K562 (cell line): ENCODE measurements around the gene KLHL22.
"Not testable (repeated sequence)": the region's sequence is repeated elsewhere in the genome, so short reads cannot be mapped to it uniquely, and the experiment has no call there.

ENCODE experiments used
- BCLAF1 ChIP-seq, 2 experiments: fragments of 450-650 bp in 1 of 2; IDR thresholded peaks; 2 replicates each; pipeline ENCODE4 v1.6.1; 2011 to 2017; ENCODE audit warnings: low read depth in 2 of 2, antibody characterized with exemption in 1 of 2, borderline replicate concordance in 1 of 2, low read length in 1 of 2, mild to moderate bottlenecking in 1 of 2, mixed read lengths in 1 of 2; ENCODE audit not compliant: control insufficient read depth in 1 of 2
- BRD4 ChIP-seq: fragments of 200-600 bp; sonication (generic); IDR thresholded peaks from 2 replicates; pipeline ENCODE4 v1.6.1; 2017; ENCODE audit warnings: inconsistent platforms
- CTCF ChIP-seq, 3 experiments: IDR thresholded peaks in 2 of 3; conservative IDR thresholded peaks in 1 of 3; 2 replicates each; pipeline ENCODE4 v1.5.1; 2011 to 2012; ENCODE audit warnings: low read length in 3 of 3, mild to moderate bottlenecking in 3 of 3, control low read depth in 2 of 3, improper control_type of control experiment in 1 of 3, inconsistent platforms in 1 of 3, low read depth in 1 of 3, mixed read lengths in 1 of 3, moderate library complexity in 1 of 3; ENCODE audit not compliant: insufficient read depth in 2 of 3
- EGR1 ChIP-seq: fragments of 450-650 bp; conservative IDR thresholded peaks from 2 replicates; pipeline ENCODE4 v1.6.1; 2017; ENCODE audit warnings: mild to moderate bottlenecking
- MTA3 ChIP-seq: fragments of 450-650 bp; formaldehyde crosslinking; IDR thresholded peaks from 2 replicates; pipeline ENCODE4 v1.6.1; 2017; ENCODE audit warnings: mild to moderate bottlenecking, borderline replicate concordance
- MTF1 ChIP-seq: fragments of 250-450 bp; sonication (Bioruptor Pico); IDR thresholded peaks from 2 replicates; pipeline ENCODE4 v1.9.0; 2021; ENCODE audit warnings: moderate library complexity, mild to moderate bottlenecking, inconsistent platforms, borderline replicate concordance
- POLR2A ChIP-seq: fragments of 450-650 bp; conservative IDR thresholded peaks from 2 replicates; pipeline ENCODE4 v1.6.1; 2016
- POLR2G ChIP-seq: fragments of 200-400 bp; formaldehyde crosslinking; IDR thresholded peaks from 2 replicates; pipeline ENCODE4 v1.6.1; 2017; ENCODE audit warnings: low read depth, mild to moderate bottlenecking, antibody characterized with exemption, low read length, moderate library complexity
- RBM14 ChIP-seq: fragments of 200-400 bp; formaldehyde crosslinking; IDR thresholded peaks from 2 replicates; pipeline ENCODE4 v1.6.1; 2018; ENCODE audit warnings: low read depth, mild to moderate bottlenecking, low read length, moderate library complexity, borderline replicate concordance; ENCODE audit not compliant: insufficient read depth
- REST ChIP-seq, 2 experiments: fragments of 450-650 bp; formaldehyde crosslinking in 1 of 2; IDR thresholded peaks; 2 replicates each; pipeline versions ENCODE4 v1.4.0 to v1.6.1; 2014 to 2020; ENCODE audit warnings: mild to moderate bottlenecking in 2 of 2, borderline replicate concordance in 1 of 2, low read depth in 1 of 2
- ZBTB26 ChIP-seq: fragments of 450-650 bp; formaldehyde crosslinking; IDR thresholded peaks from 2 replicates; pipeline ENCODE4 v1.4.0; 2022; ENCODE audit warnings: missing genetic modification characterization
- ZBTB34 ChIP-seq: fragments of 250-450 bp; sonication (Bioruptor Pico); IDR thresholded peaks from 2 replicates; pipeline ENCODE4 v1.8.0; 2021; ENCODE audit warnings: mild to moderate bottlenecking, moderate library complexity
- ZNF436 ChIP-seq: fragments of 250-450, 450-650 bp; sonication (Bioruptor Pico); formaldehyde crosslinking; IDR thresholded peaks from 2 replicates; pipeline ENCODE4 v1.7.0; 2020; ENCODE audit warnings: mild to moderate bottlenecking

- TF ChIP-seq MTF1 (CRISPR knock-in tag); EGR1; RBM14; BRD4; MTA3; CTCF (IDR thresholded peaks at IDR 0.05 in 2 of 3, conservative IDR thresholded peaks at IDR 0.05 in 1 of 3; ENCODE audit: insufficient read depth in 2 of 3, low read depth in 1 of 3, low read length in 3 of 3); ZNF436 (CRISPR knock-in tag); BCLAF1 (IDR thresholded peaks at IDR 0.05; ENCODE audit: borderline replicate concordance in 1 of 2, control insufficient read depth in 1 of 2, low read depth in 2 of 2, low read length in 1 of 2); POLR2A; REST (IDR thresholded peaks at IDR 0.05; ENCODE audit: borderline replicate concordance); REST (CRISPR knock-in tag; IDR thresholded peaks at IDR 0.05; ENCODE audit: low read depth); ZBTB34 (CRISPR knock-in tag); POLR2G; ZBTB26 (CRISPR knock-in tag): not testable (repeated sequence)
These were observed 43.3 kb upstream of the KLHL22 start for GRCh38 chr22:20538875-20539274.
